GM18909 (cell line): ENCODE results near the gene PPP2R1B.
"Not testable (repeated sequence)": the region's sequence is repeated elsewhere in the genome, so short reads cannot be mapped to it uniquely, and the experiment has no call there.

Source experiments
- ATAC-seq: cut with Tn5 transposase; IDR thresholded peaks from one replicate; pipeline ENCODE4 v1.9.1; 2021; ENCODE audit warnings: mild to moderate bottlenecking; ENCODE audit not compliant: unreplicated experiment, poor library complexity

Gene PPP2R1B

GRCh38 chr11:111785076-111785475 lies 18.9 kb upstream of the PPP2R1B start:
- no peak for ATAC-seq

- not testable (repeated sequence) for ATAC-seq
These were observed 18.1 kb upstream of the PPP2R1B start for GRCh38 chr11:111784311-111784710.

- ATAC-seq = no peak
These were observed 16.0 kb upstream of the PPP2R1B start for GRCh38 chr11:111782109-111782741.

GRCh38 chr11:111779118-111779517 lies 12.9 kb upstream of the PPP2R1B start:
- no peak for ATAC-seq

GRCh38 chr11:111778047-111778558 lies 11.9 kb upstream of the PPP2R1B start:
- no peak for ATAC-seq

GRCh38 chr11:111777094-111778046 lies 11.2 kb upstream of the PPP2R1B start:
- peak; percentile 70 for ATAC-seq

- ATAC-seq = peak; percentile 96
These were observed 10.4 kb upstream of the PPP2R1B start for GRCh38 chr11:111776398-111777093.

- no peak for ATAC-seq
These were observed 8.9 kb upstream of the PPP2R1B start for GRCh38 chr11:111774955-111775710.

GRCh38 chr11:111772535-111772934 lies 6.3 kb upstream of the PPP2R1B start:
- no peak for ATAC-seq

GRCh38 chr11:111771205-111771604 lies 5.0 kb upstream of the PPP2R1B start:
- ATAC-seq = not testable (repeated sequence)

GRCh38 chr11:111770581-111771134 lies 4.5 kb upstream of the PPP2R1B start:
- ATAC-seq = no peak

- ATAC-seq = peak; percentile 2
These were observed 599 bp upstream of the PPP2R1B start for GRCh38 chr11:111766834-111767142.

- ATAC-seq = peak; percentile 49
These were observed 737 bp downstream of the PPP2R1B start for GRCh38 chr11:111765320-111765983.

GRCh38 chr11:111764621-111765020 lies 1.6 kb downstream of the PPP2R1B start:
- no peak for ATAC-seq

- ATAC-seq = no peak
These were observed 3.1 kb downstream of the PPP2R1B start for GRCh38 chr11:111762981-111763643.

GRCh38 chr11:111762526-111762925 lies 3.7 kb downstream of the PPP2R1B start:
- ATAC-seq = no peak

GRCh38 chr11:111761036-111761435 lies 5.2 kb downstream of the PPP2R1B start:
- no peak for ATAC-seq

GRCh38 chr11:111759778-111760407 lies 6.3 kb downstream of the PPP2R1B start:
- ATAC-seq = no peak
